HG03039 (cell line): ENCODE data around the gene FBLN5.

Source experiments
- ATAC-seq: cut with Tn5 transposase; IDR thresholded peaks from one replicate; pipeline ENCODE4 v1.9.1; 2021; ENCODE audit warnings: mild to moderate bottlenecking, moderate library complexity; ENCODE audit not compliant: unreplicated experiment

Gene FBLN5, protein sequence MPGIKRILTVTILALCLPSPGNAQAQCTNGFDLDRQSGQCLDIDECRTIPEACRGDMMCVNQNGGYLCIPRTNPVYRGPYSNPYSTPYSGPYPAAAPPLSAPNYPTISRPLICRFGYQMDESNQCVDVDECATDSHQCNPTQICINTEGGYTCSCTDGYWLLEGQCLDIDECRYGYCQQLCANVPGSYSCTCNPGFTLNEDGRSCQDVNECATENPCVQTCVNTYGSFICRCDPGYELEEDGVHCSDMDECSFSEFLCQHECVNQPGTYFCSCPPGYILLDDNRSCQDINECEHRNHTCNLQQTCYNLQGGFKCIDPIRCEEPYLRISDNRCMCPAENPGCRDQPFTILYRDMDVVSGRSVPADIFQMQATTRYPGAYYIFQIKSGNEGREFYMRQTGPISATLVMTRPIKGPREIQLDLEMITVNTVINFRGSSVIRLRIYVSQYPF

DNA sequence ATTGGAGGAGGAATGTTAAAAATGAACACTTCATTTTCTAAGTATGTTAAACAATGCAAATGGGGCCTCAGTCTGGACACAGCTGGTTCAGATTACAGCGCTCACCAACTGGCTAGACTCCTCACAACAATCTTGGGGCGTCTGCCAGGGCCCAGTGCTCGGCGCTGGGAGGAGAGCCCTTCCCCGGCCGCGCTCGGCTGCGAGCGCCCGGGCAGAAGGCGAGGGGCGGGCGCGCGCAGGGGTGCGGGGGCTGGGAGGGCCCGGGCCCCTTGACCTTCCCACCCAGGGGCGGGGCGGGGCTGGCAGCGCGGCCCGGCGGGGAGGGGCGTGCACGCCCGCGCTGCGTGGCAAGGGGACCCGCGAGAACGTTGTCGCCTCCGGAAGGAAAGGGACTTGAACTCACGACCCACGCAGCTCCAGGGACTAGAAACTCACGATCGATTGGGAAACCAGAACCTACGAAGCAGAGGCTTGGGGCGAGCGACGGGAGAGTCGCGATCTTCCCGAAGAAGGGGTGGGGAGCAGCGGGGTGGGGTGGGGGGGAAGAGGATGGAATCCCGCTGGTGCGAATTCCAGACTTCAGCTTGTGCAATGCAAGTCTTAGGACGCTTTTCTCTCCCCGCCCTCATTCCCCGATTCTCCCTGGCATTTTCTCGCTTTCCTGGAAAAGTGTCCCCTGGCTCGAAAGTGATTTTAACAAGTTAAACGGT is at the start of gene FBLN5:
Gene FBLN5 (minus strand): TSS at position 220 of the 710 bp plus-strand sequence. CDS start 465 bp downstream, outside the sequence.
- no peak for ATAC-seq

DNA sequence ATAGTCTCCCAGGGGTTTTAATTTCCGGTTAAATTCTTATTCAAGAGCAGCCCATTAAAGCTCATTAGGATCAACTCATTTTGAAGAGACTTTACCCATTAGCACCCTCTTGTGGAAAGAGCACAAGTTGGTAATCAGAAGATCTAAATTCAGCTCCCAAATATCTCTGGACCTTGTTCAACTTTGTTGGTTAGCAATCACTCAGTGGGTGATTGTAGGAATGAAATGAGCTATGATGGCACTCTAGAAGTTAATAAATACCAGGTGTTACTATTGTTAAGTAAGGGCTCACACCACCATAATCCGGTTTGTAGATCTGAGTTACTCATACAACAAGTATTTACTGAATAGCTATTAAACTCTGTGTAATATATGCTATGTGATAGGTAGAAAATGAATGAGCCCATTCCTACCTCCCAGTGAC is 49.5 kb upstream of the FBLN5 start:
- ATAC-seq: no peak

DNA sequence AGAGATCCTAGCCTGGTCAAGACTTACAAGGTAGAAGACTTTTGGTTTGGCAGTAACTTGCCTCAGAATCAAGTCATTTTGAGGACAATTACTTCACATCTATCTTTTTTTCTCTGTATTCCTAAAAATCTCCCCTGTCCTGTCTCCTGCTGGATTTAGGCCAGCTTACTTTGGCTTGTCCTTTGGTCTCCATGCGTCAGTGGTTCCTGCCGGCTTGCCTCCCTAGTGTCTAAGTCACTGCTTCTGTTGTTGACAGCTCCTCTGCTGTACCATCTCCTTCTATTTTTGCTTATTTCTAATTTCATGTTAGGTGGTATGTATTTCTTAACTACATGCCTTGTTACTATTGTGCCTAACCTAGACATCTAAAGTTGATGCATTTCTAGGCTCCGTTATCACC is 39.7 kb upstream of the FBLN5 start:
- ATAC-seq: no peak

DNA sequence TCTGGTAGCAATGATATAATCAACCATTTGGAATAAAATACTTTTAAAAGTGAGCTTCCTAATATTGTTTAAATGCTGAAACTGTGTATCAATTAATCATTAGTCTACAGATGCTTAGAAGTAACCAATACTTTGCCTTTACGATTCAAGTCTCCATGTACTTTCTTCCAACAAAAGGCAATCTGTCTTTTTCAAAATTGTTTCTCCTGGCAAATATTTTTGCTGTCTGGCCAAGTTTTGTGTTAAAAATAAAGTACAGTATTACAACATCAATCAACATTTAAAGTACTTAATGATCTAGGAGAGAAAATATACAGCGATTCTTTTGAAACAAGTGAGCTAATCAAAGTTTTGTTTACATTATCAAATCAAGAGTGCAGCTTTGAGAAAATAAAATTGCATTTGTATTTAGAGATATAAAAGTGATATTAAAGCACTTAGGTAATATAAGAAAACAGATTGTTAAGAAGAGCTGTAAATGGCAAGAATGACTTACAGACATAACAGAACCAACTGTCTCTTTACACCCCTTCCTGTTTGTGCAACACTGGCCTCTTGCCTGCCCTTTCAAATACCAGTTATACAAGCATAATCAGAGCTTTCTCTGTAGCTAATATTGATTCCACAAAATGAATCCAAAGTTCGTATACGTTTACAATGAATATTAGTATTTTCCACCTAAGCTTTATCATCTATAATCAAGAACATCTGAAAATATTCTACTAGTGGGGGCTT is 38.2 kb upstream of the FBLN5 start:
- no peak for ATAC-seq

DNA sequence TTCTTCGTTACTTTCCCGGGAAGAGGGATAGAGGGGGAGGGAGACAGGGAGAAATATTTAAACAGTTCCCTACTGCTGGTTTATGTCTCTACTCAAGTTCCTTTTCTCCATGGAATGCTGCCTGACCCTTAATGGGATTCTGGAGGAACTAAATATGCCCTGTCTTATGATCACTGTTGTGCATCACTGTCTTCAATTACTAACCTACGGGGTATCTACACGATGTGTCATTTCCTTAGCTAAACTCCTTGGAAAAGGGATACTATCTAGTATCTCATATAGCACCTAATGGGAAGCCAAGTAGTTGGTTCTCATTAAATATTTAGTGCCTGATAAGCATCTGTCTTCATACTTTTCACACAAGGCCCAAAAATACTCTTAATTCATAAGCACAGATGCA is 37.5 kb upstream of the FBLN5 start:
- ATAC-seq: no peak

DNA sequence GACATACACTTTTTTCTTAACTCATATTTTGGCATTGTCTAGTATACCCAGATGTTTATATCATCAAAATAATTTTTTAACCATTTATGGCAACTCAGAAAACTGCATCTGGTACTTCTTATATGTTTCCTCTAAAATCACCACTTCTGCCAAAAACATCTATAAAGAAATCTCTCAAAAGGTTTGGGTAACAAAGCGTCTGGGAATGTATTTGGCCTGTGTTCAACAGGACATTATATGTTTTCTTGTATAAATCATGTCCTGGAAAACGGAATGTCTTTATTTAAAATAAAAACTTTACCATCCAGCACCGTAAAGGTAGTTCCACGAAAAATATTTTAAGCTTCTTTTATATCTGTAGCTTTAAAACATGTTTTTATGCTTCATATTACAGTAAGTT is 36.1 kb upstream of the FBLN5 start:
- ATAC-seq: no peak

- ATAC-seq: peak; percentile 70
Measured at GRCh38 chr14:91980157-91980556, 32.7 kb upstream of the FBLN5 start.

DNA sequence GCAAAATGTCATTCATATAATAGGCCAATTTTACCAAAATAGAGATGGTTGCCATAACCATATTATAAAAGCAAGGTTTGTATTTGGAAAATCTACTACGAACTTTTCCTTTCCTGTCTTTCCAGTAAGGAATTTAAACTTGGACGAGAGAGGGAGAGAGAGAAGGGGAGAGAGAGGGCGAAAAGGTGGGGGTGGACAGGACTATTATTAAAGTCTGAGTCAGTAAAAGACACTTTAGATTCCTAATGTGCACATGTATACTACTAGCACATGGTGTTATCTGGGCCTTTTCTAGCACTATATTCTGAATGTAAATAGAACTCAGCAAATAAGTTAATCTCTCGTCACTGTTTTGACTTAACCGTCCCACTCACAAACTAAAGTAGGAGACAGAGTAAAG is 30.4 kb upstream of the FBLN5 start:
- ATAC-seq: no peak

GRCh38 chr14:91975763-91976162 is 28.3 kb upstream of the FBLN5 start:
- no peak for ATAC-seq

GRCh38 chr14:91971188-91971778 is 23.8 kb upstream of the FBLN5 start:
- ATAC-seq: no peak

DNA sequence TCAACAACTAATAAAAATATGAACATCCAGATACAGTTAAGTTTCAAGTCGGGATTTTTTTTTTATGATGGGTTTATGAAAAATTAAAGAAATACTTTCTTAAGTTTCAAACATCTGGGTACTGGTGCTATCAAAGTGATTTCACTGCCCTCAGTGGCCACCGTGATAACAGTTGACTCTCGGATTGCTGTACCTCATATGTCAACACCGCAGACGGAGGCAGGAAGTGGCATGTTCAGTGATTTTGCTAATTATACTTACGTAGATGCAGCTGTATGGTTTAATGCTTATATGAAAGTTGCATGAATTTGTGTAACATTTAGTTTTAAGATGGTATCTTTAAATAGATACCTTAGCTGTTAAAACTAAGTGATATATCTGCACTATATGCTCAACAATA is 20.8 kb upstream of the FBLN5 start:
- ATAC-seq: no peak

DNA sequence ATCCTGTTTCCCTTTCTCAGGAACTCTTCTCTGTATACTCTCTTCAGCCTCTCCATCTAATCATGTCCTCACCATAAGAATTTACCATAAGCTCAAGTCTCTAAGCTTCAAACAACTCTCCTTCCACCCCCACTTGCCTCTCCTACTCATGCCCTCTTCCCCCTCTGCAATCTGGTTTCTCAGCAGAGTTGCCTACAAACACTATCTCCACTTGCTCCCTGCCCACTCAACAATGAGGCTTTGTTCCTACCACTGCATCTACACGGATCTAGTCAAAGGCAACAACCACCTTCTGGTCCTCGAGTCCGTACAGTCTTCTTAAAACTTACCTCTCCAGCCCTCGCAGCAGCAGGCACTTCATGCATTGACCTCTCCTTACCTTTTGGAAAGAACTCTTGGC is 17.2 kb upstream of the FBLN5 start:
- ATAC-seq: no peak

DNA sequence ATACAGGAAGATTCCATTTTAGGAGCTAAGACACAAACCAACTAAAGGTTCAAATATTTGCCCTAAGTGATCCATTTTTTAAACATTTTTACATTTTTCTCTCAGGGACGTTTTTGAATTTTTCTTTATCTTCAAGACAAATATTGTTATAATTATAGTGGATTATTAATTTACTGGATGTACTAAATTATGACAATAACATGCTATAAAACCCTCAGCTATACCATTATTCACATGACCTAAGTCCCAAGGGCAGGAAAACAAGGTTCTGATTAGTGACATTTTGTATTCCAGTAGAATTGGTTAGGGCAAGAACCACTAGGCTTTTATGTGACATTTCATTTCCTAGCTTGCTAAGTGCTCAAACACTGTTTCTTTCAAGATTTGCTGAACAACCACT is 16.5 kb upstream of the FBLN5 start:
- ATAC-seq: no peak

GRCh38 chr14:91963465-91963864 is 16.0 kb upstream of the FBLN5 start:
- ATAC-seq: no peak

DNA sequence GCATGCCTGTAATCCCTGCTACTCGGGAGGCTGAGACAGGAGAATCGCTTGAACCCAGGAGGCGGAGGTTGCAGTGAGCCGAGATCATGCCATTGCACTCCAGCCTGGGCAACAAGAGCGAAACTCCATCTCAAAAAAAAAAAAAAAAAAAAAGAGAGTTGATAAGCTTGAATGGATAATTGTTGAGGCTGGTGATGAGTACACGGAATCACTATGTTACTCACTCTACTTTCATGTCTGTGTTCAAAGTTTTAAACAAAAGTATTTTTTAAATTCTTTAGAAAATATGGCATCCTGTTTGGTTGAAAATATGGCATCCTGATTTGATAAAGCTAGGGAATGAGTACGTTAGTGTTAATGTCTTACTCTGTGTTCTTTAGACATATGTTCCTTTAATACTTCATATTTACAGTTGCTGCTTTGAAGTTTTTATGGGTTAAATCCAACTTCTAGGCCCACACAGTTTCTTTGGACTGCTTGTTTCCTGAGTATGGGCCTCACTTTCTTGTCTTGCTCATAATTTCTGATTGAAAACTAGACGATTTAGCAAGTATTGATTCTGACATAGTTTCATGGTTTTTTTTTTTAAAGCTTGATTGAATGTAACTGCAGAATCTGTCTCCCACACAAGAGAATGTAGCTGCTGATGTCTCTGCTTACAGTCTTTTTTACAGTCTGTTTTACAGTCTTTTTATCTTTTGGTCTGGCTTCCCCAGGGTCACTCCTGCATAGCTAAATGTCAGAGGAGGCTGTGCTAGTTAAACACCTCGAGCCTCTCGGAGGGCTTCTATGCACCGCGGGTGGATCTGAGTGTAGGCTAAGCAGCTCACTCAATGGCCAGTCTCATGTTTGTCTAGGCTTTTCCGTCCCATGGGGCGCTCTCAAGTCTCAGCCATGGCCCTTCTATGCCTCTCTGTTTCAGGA is 14.1 kb upstream of the FBLN5 start:
- ATAC-seq: no peak

DNA sequence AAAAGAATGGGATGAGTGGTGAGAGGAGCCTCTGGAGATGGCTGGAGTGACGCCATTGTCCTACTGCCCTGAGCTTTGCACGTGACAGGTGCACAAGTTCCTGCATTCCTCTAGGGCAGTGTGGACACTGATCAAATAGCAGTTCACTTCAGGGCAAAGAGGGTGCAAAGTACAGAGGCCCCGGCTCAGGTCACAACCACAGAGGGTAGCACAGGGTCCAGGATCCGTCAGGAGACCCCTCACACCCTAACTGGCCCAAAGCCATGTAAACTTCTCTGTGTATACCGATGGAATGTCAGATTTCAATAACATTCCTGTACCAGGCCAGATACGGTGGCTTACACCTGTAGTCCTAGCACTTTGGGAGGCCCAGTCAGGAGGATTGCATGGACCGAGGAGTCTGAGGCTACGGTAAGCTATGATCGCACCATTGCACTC is 10.4 kb upstream of the FBLN5 start:
- no peak for ATAC-seq

DNA sequence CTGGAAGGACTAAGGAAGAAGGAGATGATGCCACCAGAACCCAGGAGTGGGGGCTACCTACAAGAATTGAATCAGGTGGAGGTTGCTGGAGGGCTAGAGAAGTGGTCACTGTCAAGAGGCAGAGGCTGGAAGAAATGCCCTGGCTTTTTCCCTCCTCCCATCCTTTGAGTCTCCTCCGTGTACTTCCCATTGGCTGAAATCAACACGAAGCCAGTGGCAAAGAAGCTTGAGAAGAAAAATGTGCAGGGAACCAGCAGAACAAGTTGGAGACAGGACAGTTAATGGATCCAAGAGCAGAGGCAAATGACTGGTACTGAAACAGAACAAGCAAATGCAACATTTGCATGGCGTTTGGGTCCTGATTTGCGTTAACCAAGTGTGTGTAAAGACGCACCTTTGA is 9.1 kb upstream of the FBLN5 start:
- no peak for ATAC-seq

- no peak for ATAC-seq
Measured at GRCh38 chr14:91955168-91955567, 7.7 kb upstream of the FBLN5 start.

GRCh38 chr14:91953170-91953985 is 5.9 kb upstream of the FBLN5 start:
- ATAC-seq: no peak
